ENCODE data around the gene P4HA2.

GRCh38 chr5:132184588-132184987 is 43.1 kb downstream of the P4HA2 start:
- TF ChIP-seq THRA (IDR thresholded peaks at IDR 0.05) (no peak), CTCF (IDR thresholded peaks at IDR 0.05 in 2 of 3, conservative IDR thresholded peaks at IDR 0.05 in 1 of 3; ENCODE audit: insufficient read depth in 2 of 3, low read depth in 1 of 3, low read length in 3 of 3) (no peak), HNRNPLL (IDR thresholded peaks at IDR 0.05; ENCODE audit: low read depth, low read length, poor library complexity, severe bottlenecking) (no peak)

Data from K562 (cell line).